Epithelial cell of prostate (primary cell): ENCODE measurements around the gene ULK2.
"Not testable (repeated sequence)": the region's sequence is repeated elsewhere in the genome, so short reads cannot be mapped to it uniquely, and the experiment has no call there.

Source experiments
- DNase-seq: peaks from one replicate; pipeline ENCODE4 v3.0.0-alpha.2; 2011; ENCODE audit warnings: low read depth, low spot score
- H3K27ac ChIP-seq: fragments of 450-650 bp; 2 replicates; pipeline ENCODE4 v1.5.1; 2017; ENCODE audit warnings: mild to moderate bottlenecking

Gene ULK2

DNA sequence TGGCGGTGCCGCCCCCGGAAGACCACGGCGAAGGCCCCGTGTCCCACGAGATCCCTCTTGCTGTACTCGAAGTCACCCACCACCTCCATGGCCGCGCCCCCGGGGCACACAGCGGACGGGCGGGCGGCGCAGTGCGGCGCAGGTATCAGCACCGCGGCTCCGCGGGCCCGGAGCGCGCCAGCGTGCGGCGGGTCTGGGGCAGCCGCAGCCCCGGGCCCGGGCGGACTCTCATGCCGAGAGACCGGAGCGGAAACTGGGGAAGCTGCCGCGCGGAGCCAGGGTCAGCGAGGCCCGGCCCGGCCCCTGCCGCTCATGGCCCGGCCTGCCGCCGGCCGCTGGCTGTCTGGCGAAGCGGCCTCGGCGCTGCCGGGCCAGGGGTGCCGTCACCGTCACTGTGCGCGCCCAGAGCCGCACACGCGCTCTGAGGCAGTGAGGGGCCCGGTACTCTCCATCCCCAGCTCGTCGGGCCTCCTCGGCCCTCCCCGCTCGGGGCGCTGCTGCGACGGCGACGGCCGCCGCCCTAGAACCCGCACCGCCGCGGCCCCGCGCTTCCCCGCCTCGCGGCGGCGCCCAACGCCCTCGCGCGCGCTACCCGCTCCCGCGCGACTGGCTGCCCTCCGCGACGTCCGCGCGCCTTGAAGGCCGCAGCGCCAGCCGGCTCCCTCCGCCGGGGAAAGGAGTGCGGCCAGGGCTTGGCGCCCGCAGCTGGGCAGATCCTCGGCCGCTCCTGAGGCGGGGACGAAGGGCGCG lies at the start of gene ULK2:
Gene ULK2, minus strand, starts transcription at position 608 of the 750 bp plus-strand sequence. Its CDS starts 519 bp downstream, at position 89.
- no peak for DNase-seq
- peak within 1 kb of the TSS; percentile 16 for H3K27ac ChIP-seq

- peak overlapping the region; percentile 8 for H3K27ac ChIP-seq
- no peak for DNase-seq
These were observed 47.7 kb upstream of the ULK2 start for GRCh38 chr17:19915245-19915978.

GRCh38 chr17:19911033-19911432 lies 43.3 kb upstream of the ULK2 start:
- no peak for DNase-seq
- H3K27ac ChIP-seq = no peak overlapping the region

DNA sequence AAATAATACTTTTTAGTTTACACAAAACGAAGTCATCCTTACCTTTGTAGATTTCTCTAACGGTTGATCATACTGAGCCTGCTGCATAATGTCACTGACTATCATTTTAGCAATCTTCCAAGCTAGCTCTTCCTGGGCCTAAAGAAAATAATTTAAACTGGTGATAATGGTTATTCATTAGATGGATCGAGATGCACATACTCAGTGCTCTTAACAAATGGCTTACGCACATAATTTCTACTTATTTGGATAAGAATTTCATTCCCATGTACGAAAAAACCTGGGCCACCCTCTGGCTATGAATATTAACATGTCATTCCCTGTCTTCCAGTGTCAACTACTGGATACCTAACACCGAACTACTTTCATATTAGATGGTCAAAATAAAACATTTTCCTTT lies 41.4 kb upstream of the ULK2 start:
- DNase-seq = no peak
- no peak overlapping the region for H3K27ac ChIP-seq

- DNase-seq = no peak
- H3K27ac ChIP-seq = no peak overlapping the region
These were observed 37.8 kb upstream of the ULK2 start for GRCh38 chr17:19905502-19905901.

DNA sequence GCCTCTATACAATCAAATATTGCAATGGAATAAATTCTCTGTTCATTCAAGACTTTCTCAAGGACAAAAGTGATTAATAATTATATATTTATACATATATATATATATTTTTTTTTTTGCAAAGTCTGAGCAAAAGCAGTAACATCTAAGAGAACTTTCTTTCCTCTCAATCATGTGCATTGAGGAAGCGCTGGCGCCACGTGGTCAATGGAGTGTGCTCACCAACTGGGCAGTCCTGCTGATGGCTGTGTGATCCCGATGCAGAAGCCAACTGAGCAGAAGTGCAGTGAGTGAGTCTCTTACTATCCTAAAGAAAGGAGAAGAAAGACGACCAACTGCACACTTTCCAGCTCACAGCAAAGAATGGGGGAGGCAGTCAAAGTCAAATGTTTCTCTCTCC lies 37.2 kb upstream of the ULK2 start:
- no peak for DNase-seq

GRCh38 chr17:19904412-19904811 lies 36.7 kb upstream of the ULK2 start:
- no peak for DNase-seq
- no peak overlapping the region for H3K27ac ChIP-seq

More for the DNA sequence above, 37.2 kb upstream of the ULK2 start:
- H3K27ac ChIP-seq = no peak overlapping the region

- no peak overlapping the region for H3K27ac ChIP-seq
These were observed 33.1 kb upstream of the ULK2 start for GRCh38 chr17:19900809-19901208.

GRCh38 chr17:19897903-19898302 lies 30.2 kb upstream of the ULK2 start:
- no peak overlapping the region for H3K27ac ChIP-seq
- peak; percentile 33 for DNase-seq

More at GRCh38 chr17:19900809-19901208, 33.1 kb upstream of the ULK2 start:
- DNase-seq = no peak

- DNase-seq = no peak
- H3K27ac ChIP-seq = no peak overlapping the region
These were observed 29.5 kb upstream of the ULK2 start for GRCh38 chr17:19897090-19897837.

GRCh38 chr17:19896679-19897078 lies 28.9 kb upstream of the ULK2 start:
- DNase-seq = no peak
- no peak overlapping the region for H3K27ac ChIP-seq

DNA sequence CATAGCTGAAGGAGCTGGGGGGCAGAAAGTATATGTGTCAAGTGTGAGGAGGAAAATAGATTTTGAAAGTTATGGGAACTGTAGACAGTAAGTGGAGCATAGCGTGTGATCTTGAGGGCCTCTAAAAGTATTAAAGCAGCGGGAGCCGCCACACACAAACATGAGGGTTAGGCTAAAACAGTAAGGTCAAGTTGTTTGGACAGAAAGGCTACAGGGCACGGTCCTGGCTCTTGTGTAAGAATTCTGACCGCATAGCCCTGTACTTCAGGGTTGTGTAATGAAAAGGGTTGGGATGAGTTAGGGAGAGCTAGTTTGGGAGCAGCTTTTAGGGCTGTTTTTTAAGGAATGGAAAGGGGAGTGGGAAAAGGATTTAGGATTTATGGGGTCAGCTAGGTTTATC lies 22.8 kb upstream of the ULK2 start:
- not testable (repeated sequence) for H3K27ac ChIP-seq, DNase-seq

GRCh38 chr17:19890001-19890400 lies 22.3 kb upstream of the ULK2 start:
- not testable (repeated sequence) for H3K27ac ChIP-seq, DNase-seq

GRCh38 chr17:19886116-19886515 lies 18.4 kb upstream of the ULK2 start:
- H3K27ac ChIP-seq = no peak overlapping the region
- DNase-seq = no peak

GRCh38 chr17:19883537-19884215 lies 15.9 kb upstream of the ULK2 start:
- DNase-seq = no peak
- no peak overlapping the region for H3K27ac ChIP-seq

DNA sequence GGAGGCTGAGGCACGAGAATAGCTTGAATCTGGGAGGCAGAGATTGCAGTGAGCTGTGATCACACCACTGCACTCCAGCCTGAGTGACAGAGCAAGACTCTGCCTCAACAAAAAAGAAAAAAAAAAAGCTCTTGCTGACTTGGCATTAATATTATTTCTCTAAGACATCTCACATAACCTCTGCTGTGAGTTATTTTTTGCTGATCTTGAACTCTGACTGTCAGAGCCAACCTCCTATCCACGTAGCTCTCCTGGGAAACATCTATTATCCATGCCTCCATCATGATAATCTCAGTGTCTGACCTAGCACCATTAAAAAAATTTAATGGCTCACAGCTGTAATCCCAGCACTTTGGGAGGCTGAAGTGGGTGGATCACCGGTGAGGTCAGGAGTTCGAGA lies 12.7 kb upstream of the ULK2 start:
- no peak overlapping the region for H3K27ac ChIP-seq
- DNase-seq = no peak

DNA sequence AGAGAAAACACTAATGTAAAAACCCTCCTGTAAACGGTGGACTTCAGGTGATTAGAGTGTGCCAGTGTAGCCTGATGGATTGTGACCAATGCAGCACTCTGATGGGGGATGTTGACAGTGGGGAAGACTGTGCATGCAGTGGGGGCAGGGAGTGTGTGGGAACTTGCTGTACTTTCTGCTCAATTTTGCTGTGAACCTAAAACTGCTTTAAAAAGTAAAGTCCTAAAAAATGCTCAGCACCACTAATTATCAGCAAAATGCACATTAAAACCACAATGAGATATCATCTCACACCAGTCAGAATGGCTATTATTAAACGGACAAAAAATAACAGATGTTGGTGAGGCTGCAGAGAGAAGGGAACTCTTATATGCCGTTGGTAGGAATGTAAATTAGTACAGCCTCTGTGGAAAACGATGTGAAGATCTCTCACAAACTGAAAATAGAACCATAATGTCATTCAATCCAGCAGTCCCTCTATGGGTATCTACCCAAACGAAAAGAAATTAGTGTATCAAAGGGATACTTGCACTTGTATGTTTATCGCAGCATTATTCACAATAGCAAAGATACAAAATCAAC lies 9.7 kb upstream of the ULK2 start:
- no peak for DNase-seq
- H3K27ac ChIP-seq = no peak overlapping the region

DNA sequence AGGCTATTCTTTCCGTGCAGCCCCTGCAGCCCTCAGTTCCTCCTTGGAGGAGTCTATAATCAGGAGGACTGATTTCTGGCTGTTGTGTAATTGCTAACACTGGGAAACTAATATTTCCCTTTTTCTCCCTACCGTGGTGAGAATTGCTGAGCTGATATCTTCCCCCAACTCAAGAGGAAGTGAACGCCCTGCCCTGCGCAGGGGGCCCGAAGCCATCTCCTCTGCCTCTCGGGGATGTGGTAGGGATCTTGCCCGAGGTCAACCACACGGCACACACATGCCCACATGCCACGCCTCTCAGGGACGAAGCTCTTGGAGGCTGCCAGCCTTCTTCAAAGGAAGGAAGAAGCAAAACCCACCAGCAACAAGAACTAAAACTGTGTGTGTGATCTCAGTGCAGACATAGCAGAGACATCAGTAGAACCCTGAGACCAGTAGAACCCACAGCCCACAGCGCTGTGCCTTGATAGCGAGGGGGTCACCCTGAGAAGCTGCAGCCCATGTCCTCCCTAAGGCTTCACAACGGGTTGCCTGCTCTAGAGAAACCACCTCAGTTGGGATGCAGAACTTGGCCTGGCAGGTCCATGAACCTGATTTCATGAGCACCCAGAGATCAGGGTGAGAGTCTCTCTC lies 8.9 kb upstream of the ULK2 start:
- H3K27ac ChIP-seq = no peak overlapping the region
- DNase-seq = no peak

GRCh38 chr17:19874256-19874655 lies 6.5 kb upstream of the ULK2 start:
- DNase-seq = no peak
- H3K27ac ChIP-seq = no peak overlapping the region

DNA sequence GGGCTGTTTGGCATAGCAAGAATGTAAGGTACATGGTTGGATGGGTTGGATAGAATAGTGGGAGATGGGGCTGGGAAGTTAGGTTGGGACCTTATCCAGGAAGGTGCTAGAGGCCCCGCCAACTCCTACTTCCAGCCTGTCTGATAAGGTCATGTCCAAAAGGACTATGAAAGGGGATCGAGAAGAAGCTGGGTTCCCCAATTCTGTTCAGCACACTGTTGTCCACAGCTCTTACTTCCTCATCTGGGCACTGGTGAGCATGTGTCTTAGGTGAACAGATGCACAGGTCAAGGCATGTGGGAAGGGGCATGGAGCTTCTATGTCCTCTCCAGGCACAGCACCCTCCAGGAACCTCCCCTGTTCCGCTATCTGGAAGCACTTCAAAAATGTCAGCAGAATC lies 5.6 kb upstream of the ULK2 start:
- no peak overlapping the region for H3K27ac ChIP-seq
- no peak for DNase-seq
